Activated gamma-delta T cell treated with anti-CD3 and anti-CD28 coated beads, Interleukin-2, amount 50 U/mL, for 16 hours (primary cell): Measurements from ENCODE around the gene STT3A.

Experiments used
- DNase-seq: peaks from one replicate; pipeline ENCODE4 v3.0.0-alpha.2; 2020; ENCODE audit warnings: low read depth

STT3A gene

DNA sequence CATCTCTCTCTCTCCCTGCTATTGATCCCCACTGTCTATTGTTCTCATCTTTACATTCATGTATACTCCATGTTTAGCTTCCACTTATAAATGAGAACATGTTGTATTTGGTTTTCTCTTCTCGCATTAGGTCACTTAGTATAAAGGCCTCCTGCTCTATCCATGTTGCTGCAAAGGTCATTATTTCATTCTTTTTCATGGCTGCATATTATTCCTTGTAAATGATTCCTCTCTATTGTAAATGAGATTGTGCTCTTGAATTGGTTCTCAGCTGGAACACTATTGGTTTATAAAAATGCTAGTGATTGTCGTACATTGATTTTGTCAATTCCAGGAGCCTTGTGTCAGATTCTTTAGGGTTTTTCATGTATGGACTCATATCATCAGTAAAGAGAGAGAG is 74.5 kb downstream of the STT3A start:
- no peak for DNase-seq

DNA sequence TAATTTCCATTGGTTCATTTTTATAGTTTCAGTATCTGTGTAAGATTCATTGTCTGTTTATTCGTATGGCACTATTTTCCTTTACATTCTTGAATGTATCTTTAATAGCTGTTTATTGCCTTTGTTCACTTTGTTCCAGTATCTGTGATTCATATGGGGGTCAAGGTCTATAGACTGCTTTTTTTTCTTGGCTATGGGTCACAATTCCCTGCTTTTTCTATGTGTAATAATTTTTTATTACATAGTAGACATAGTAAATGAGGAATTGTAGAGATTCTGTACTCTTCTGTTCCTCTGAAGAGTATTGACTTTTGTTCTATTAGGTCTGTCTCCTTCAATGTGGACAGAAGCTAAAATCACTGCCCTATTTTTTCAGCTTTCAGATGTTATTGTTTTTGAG is 77.5 kb downstream of the STT3A start:
- no peak for DNase-seq

DNA sequence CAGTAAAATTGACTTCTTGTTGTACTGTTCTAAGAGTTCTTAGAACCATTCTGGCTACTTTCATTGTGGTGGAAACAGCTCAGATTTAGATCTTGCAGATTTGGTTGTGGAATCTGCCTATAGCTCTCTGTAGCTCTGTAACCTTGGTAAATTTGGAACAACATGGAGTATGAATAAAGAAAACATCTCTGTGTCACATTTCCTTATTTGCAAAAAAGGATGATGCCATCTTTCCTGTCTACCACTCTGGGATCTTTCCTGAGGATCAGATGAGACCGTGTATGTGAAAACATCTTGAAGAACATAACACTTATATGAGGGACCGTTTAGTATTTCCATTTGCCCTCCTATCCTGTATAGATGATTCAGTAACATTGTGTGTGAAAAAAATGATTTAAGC is 78.9 kb downstream of the STT3A start:
- DNase-seq: no peak
